ENCODE results near the gene CAP2.

CAP2 gene

GRCh38 chr6:17470202-17470937, 77.0 kb downstream of the CAP2 start:
- no peak overlapping the region for H4K8ac ChIP-seq (ENCODE audit: low read depth, low read length)
- no peak overlapping the region for H4K91ac ChIP-seq (ENCODE audit: low read depth, low read length)
- WGBS (ENCODE audit: extremely low coverage, insufficient coverage, insufficient read length), result no CpG with 5 or more reads among the region's 2 CpGs
- peaks cover 3 to 4% of the 10 kb centered on the region in 2 experiments for H3K4me1 ChIP-seq (ENCODE audit: control insufficient read depth in 1 of 2, insufficient read depth in 2 of 2, low read length in 2 of 2)
- no peak overlapping the region for H3K14ac ChIP-seq (ENCODE audit: low read length)
- H3K18ac ChIP-seq (ENCODE audit: low read length), result no peak overlapping the region
- H2AK5ac ChIP-seq (ENCODE audit: low read length), result no peak overlapping the region
- H3K23ac ChIP-seq (ENCODE audit: low read length), result no peak overlapping the region
- DNase-seq, result peak in 1 of 2 donors; percentile 17
- no peak overlapping the region for H3K4me3 ChIP-seq (ENCODE audit: low read depth, low read length)
- no peak overlapping the region for H3K9ac ChIP-seq (ENCODE audit: low read length)
- H3K9me3 ChIP-seq (ENCODE audit: insufficient read depth, low read depth, low read length), result no peaks in the 10 kb centered on the region
- H3K4me2 ChIP-seq (ENCODE audit: low read length), result no peak overlapping the region
- H2BK12ac ChIP-seq (ENCODE audit: low read length), result no peak overlapping the region
- H2BK120ac ChIP-seq (ENCODE audit: insufficient read depth, low read length, poor library complexity), result no peak overlapping the region
- H3K79me2 ChIP-seq (ENCODE audit: control insufficient read depth, insufficient read depth, low read length, poor library complexity), result no peaks in the 10 kb centered on the region
- no peak overlapping the region for H2AFZ ChIP-seq (ENCODE audit: insufficient read depth, low read length, poor library complexity)
- H3K27ac ChIP-seq (ENCODE audit: low read depth, low read length), result no peak overlapping the region
- no peaks in the 10 kb centered on the region for H3K79me1 ChIP-seq (ENCODE audit: low read length)
- peaks cover 10 to 13% of the 10 kb centered on the region in 2 experiments for H3K36me3 ChIP-seq (ENCODE audit: control insufficient read depth in 1 of 2, insufficient read depth in 2 of 2, low read length in 2 of 2)
- no peak overlapping the region for H2BK5ac ChIP-seq (ENCODE audit: low read depth, low read length, poor library complexity)
- no peaks in the 10 kb centered on the region for H3K27me3 ChIP-seq (ENCODE audit: insufficient read depth, low read length)
- no peak overlapping the region for H3K4ac ChIP-seq (ENCODE audit: low read depth, low read length)
- no peak overlapping the region for H4K12ac ChIP-seq (ENCODE audit: low read depth, low read length)

- H3K79me2 ChIP-seq (ENCODE audit: control insufficient read depth, insufficient read depth, low read length, poor library complexity), result no peaks in the 10 kb centered on the region
- no peak overlapping the region for H3K18ac ChIP-seq (ENCODE audit: low read length)
- H3K4me1 ChIP-seq (ENCODE audit: control insufficient read depth in 1 of 2, insufficient read depth in 2 of 2, low read length in 2 of 2), result peaks cover 3 to 4% of the 10 kb centered on the region in 2 experiments
- H3K23ac ChIP-seq (ENCODE audit: low read length), result no peak overlapping the region
- H2BK12ac ChIP-seq (ENCODE audit: low read length), result no peak overlapping the region
- H2BK120ac ChIP-seq (ENCODE audit: insufficient read depth, low read length, poor library complexity), result no peak overlapping the region
- no peak overlapping the region for H4K91ac ChIP-seq (ENCODE audit: low read depth, low read length)
- no peak overlapping the region for H2AFZ ChIP-seq (ENCODE audit: insufficient read depth, low read length, poor library complexity)
- H3K27me3 ChIP-seq (ENCODE audit: insufficient read depth, low read length), result no peaks in the 10 kb centered on the region
- H4K8ac ChIP-seq (ENCODE audit: low read depth, low read length), result no peak overlapping the region
- no peak overlapping the region for H3K27ac ChIP-seq (ENCODE audit: low read depth, low read length)
- DNase-seq, result peak; percentile 66 to 96
- no peak overlapping the region for H4K12ac ChIP-seq (ENCODE audit: low read depth, low read length)
- H3K79me1 ChIP-seq (ENCODE audit: low read length), result no peaks in the 10 kb centered on the region
- H2BK5ac ChIP-seq (ENCODE audit: low read depth, low read length, poor library complexity), result no peak overlapping the region
- H3K36me3 ChIP-seq (ENCODE audit: control insufficient read depth in 1 of 2, insufficient read depth in 2 of 2, low read length in 2 of 2), result peaks cover 4 to 9% of the 10 kb centered on the region in 2 experiments
- H3K9ac ChIP-seq (ENCODE audit: low read length), result no peak overlapping the region
- no peak overlapping the region for H3K4me3 ChIP-seq (ENCODE audit: low read depth, low read length)
- no peak overlapping the region for H2AK5ac ChIP-seq (ENCODE audit: low read length)
- no CpG with 5 or more reads among the region's 3 CpGs for WGBS (ENCODE audit: extremely low coverage, insufficient coverage, insufficient read length)
- H3K9me3 ChIP-seq (ENCODE audit: insufficient read depth, low read depth, low read length), result no peaks in the 10 kb centered on the region
- H3K14ac ChIP-seq (ENCODE audit: low read length), result no peak overlapping the region
- H3K4me2 ChIP-seq (ENCODE audit: low read length), result no peak overlapping the region
- no peak overlapping the region for H3K4ac ChIP-seq (ENCODE audit: low read depth, low read length)
Measured at GRCh38 chr6:17470938-17471327, 77.5 kb downstream of the CAP2 start.

GRCh38 chr6:17472653-17473183, 79.3 kb downstream of the CAP2 start:
- Histone ChIP-seq H4K12ac (ENCODE audit: low read depth, low read length) (no peak overlapping the region), H3K14ac (ENCODE audit: low read length) (no peak overlapping the region)

GRCh38 chr6:17473554-17473953, 80.2 kb downstream of the CAP2 start:
- H3K9ac ChIP-seq (ENCODE audit: low read length), result no peak overlapping the region
- H4K91ac ChIP-seq (ENCODE audit: low read depth, low read length), result no peak overlapping the region
- H3K79me1 ChIP-seq (ENCODE audit: low read length), result no peaks in the 10 kb centered on the region
- no peak overlapping the region for H3K18ac ChIP-seq (ENCODE audit: low read length)
- no peak overlapping the region for H2BK5ac ChIP-seq (ENCODE audit: low read depth, low read length, poor library complexity)
- H3K79me2 ChIP-seq (ENCODE audit: control insufficient read depth, insufficient read depth, low read length, poor library complexity), result no peaks in the 10 kb centered on the region
- no peak overlapping the region for H2AK5ac ChIP-seq (ENCODE audit: low read length)
- no peaks in the 10 kb centered on the region for H3K27me3 ChIP-seq (ENCODE audit: insufficient read depth, low read length)
- H3K36me3 ChIP-seq (ENCODE audit: control insufficient read depth in 1 of 2, insufficient read depth in 2 of 2, low read length in 2 of 2), result peaks cover 0 to 3% of the 10 kb centered on the region in 2 experiments
- no peaks in the 10 kb centered on the region for H3K9me3 ChIP-seq (ENCODE audit: insufficient read depth, low read depth, low read length)
- H3K27ac ChIP-seq (ENCODE audit: low read depth, low read length), result no peak overlapping the region
- H3K4me3 ChIP-seq (ENCODE audit: low read depth, low read length), result no peak overlapping the region
- no peak overlapping the region for H4K12ac ChIP-seq (ENCODE audit: low read depth, low read length)
- H3K23ac ChIP-seq (ENCODE audit: low read length), result no peak overlapping the region
- H2AFZ ChIP-seq (ENCODE audit: insufficient read depth, low read length, poor library complexity), result no peak overlapping the region
- peaks cover 3 to 4% of the 10 kb centered on the region in 2 experiments for H3K4me1 ChIP-seq (ENCODE audit: control insufficient read depth in 1 of 2, insufficient read depth in 2 of 2, low read length in 2 of 2)
- no peak overlapping the region for H2BK12ac ChIP-seq (ENCODE audit: low read length)
- H3K4ac ChIP-seq (ENCODE audit: low read depth, low read length), result no peak overlapping the region
- no peak overlapping the region for H3K4me2 ChIP-seq (ENCODE audit: low read length)
- WGBS (ENCODE audit: extremely low coverage, insufficient coverage, insufficient read length), result no CpG with 5 or more reads among the region's 2 CpGs
- no peak overlapping the region for H4K8ac ChIP-seq (ENCODE audit: low read depth, low read length)
- H3K14ac ChIP-seq (ENCODE audit: low read length), result no peak overlapping the region
- no peak overlapping the region for H2BK120ac ChIP-seq (ENCODE audit: insufficient read depth, low read length, poor library complexity)
- no peak for DNase-seq

More at GRCh38 chr6:17472653-17473183, 79.3 kb downstream of the CAP2 start:
- peak in 1 of 2 donors; percentile 44 for DNase-seq
- Histone ChIP-seq H3K4me2 (ENCODE audit: low read length) (no peak overlapping the region), H3K4me1 (ENCODE audit: control insufficient read depth in 1 of 2, insufficient read depth in 2 of 2, low read length in 2 of 2) (peaks cover 3 to 4% of the 10 kb centered on the region in 2 experiments), H3K9ac (ENCODE audit: low read length) (no peak overlapping the region), H2AFZ (ENCODE audit: insufficient read depth, low read length, poor library complexity) (no peak overlapping the region), H3K79me1 (ENCODE audit: low read length) (no peaks in the 10 kb centered on the region), H2BK12ac (ENCODE audit: low read length) (no peak overlapping the region), H3K23ac (ENCODE audit: low read length) (no peak overlapping the region), H3K9me3 (ENCODE audit: insufficient read depth, low read depth, low read length) (no peaks in the 10 kb centered on the region), H3K4ac (ENCODE audit: low read depth, low read length) (no peak overlapping the region), H2BK5ac (ENCODE audit: low read depth, low read length, poor library complexity) (no peak overlapping the region), H3K79me2 (ENCODE audit: control insufficient read depth, insufficient read depth, low read length, poor library complexity) (no peaks in the 10 kb centered on the region), H3K27ac (ENCODE audit: low read depth, low read length) (no peak overlapping the region), H2BK120ac (ENCODE audit: insufficient read depth, low read length, poor library complexity) (no peak overlapping the region), H2AK5ac (ENCODE audit: low read length) (no peak overlapping the region), H4K8ac (ENCODE audit: low read depth, low read length) (no peak overlapping the region), H3K36me3 (ENCODE audit: control insufficient read depth in 1 of 2, insufficient read depth in 2 of 2, low read length in 2 of 2) (peaks cover 0 to 3% of the 10 kb centered on the region in 2 experiments), H3K18ac (ENCODE audit: low read length) (no peak overlapping the region), H3K4me3 (ENCODE audit: low read depth, low read length) (no peak overlapping the region), H3K27me3 (ENCODE audit: insufficient read depth, low read length) (no peaks in the 10 kb centered on the region), H4K91ac (ENCODE audit: low read depth, low read length) (no peak overlapping the region)
- whole genome bisulfite sequencing (ENCODE audit: extremely low coverage, insufficient coverage, insufficient read length), result no CpG with 5 or more reads among the region's 2 CpGs

All from trophoblast cell (in vitro differentiated cells and primary cell).